ENCODE results near the gene TRPM4.

- no peak for TF ChIP-seq EZH2 (IDR thresholded peaks at IDR 0.05; ENCODE audit: borderline replicate concordance, low read length)
- TF ChIP-seq, protein P1, sequence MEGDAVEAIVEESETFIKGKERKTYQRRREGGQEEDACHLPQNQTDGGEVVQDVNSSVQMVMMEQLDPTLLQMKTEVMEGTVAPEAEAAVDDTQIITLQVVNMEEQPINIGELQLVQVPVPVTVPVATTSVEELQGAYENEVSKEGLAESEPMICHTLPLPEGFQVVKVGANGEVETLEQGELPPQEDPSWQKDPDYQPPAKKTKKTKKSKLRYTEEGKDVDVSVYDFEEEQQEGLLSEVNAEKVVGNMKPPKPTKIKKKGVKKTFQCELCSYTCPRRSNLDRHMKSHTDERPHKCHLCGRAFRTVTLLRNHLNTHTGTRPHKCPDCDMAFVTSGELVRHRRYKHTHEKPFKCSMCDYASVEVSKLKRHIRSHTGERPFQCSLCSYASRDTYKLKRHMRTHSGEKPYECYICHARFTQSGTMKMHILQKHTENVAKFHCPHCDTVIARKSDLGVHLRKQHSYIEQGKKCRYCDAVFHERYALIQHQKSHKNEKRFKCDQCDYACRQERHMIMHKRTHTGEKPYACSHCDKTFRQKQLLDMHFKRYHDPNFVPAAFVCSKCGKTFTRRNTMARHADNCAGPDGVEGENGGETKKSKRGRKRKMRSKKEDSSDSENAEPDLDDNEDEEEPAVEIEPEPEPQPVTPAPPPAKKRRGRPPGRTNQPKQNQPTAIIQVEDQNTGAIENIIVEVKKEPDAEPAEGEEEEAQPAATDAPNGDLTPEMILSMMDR (conservative IDR thresholded peaks at IDR 0.05 in 1 of 2, IDR thresholded peaks at IDR 0.05 in 1 of 2; ENCODE audit: extremely low read depth in 1 of 2, insufficient read depth in 1 of 2, low read depth in 1 of 2, low read length in 2 of 2): no peak
Measured at GRCh38 chr19:49118565-49119410, 38.8 kb upstream of the TRPM4 start, which contains the start of gene C19orf73.

All from mammary epithelial cell (primary cell).